OCI-LY7 (cell line): ENCODE measurements around the gene EIF5A2. TPM values are rescaled to one million over a fixed set of nuclear protein-coding genes. Genes with fewer than 3 reads are reported as not detected.

ENCODE experiments used
- Bru-seq: library from RNA; stranded (reverse); fragments of 400-500 nt; gene quantifications from one replicate; lab custom pipeline; 2021; lab: Mats Ljungman, UMichigan
- BruChase-seq, 2 experiments: library from RNA; stranded (reverse); fragments of 400-500 nt; gene quantifications; one replicate each; lab custom pipeline; 2021; lab: Mats Ljungman, UMichigan
- BruUV-seq: library from RNA; stranded (reverse); fragments of 400-500 nt; replicated peaks from 2 replicates; lab custom pipeline; 2021; lab: Mats Ljungman, UMichigan
- CTCF ChIA-PET: fragments of 300-600 bp; sonication (Branson Sonifier 250); formaldehyde crosslinking; loops from one replicate; lab custom pipeline; 2022; ENCODE audit warnings: antibody characterized with exemption; ENCODE audit not compliant: unreplicated experiment; lab: Charles Lee
- POLR2A ChIA-PET: fragments of 300-600 bp; sonication (Branson Sonifier 250); formaldehyde crosslinking; loops from one replicate; lab custom pipeline; 2022; ENCODE audit warnings: antibody characterized with exemption; lab: Charles Lee
- DNase-seq: peaks from one replicate; pipeline ENCODE4 v3.0.0-alpha.2; 2015; ENCODE audit warnings: low spot score
- H2AFZ ChIP-seq: fragments of 200-600 bp; sonication (generic), shearing (Covaris generic); 2 replicates; pipeline ENCODE4 v1.6.1; 2014; ENCODE audit warnings: mild to moderate bottlenecking, antibody characterized with exemption, low read length, moderate library complexity
- H3K27ac ChIP-seq: fragments of 200-600 bp; sonication (generic); 2 replicates; pipeline ENCODE4 v1.5.1; 2014; ENCODE audit warnings: mixed run types, low read depth, mild to moderate bottlenecking, moderate library complexity, low read length, inconsistent platforms; ENCODE audit not compliant: poor library complexity, severe bottlenecking
- H3K36me3 ChIP-seq: fragments of 200-600 bp; sonication (generic); 2 replicates; pipeline ENCODE4 v1.6.1; 2014; ENCODE audit warnings: mild to moderate bottlenecking, antibody characterized with exemption, low read length, moderate library complexity, mixed read lengths; ENCODE audit not compliant: insufficient read depth
- H3K4me1 ChIP-seq: fragments of 200-600 bp; sonication (generic); 2 replicates; pipeline ENCODE4 v1.5.1; 2014; ENCODE audit warnings: mild to moderate bottlenecking, low read length; ENCODE audit not compliant: insufficient read depth, poor library complexity, severe bottlenecking
- H3K4me2 ChIP-seq: fragments of 200-600 bp; sonication (generic); 2 replicates; pipeline ENCODE4 v1.6.1; 2014; ENCODE audit warnings: mild to moderate bottlenecking, low read length
- H3K4me3 ChIP-seq: fragments of 200-600 bp; sonication (generic); 2 replicates; pipeline ENCODE4 v1.5.1; 2014; ENCODE audit warnings: mild to moderate bottlenecking, low read depth, low read length; ENCODE audit not compliant: poor library complexity, severe bottlenecking
- H3K79me2 ChIP-seq: fragments of 200-600 bp; sonication (generic); 2 replicates; pipeline ENCODE4 v1.6.1; 2016; ENCODE audit warnings: low read depth, mild to moderate bottlenecking, low read length, moderate library complexity, mixed read lengths; ENCODE audit not compliant: insufficient read depth
- H3K9me2 ChIP-seq: fragments of 200-600 bp; sonication (generic); 2 replicates; pipeline ENCODE4 v1.6.1; 2016; ENCODE audit warnings: mild to moderate bottlenecking, low read length, mixed read lengths; ENCODE audit not compliant: insufficient read depth
- H3K9me3 ChIP-seq: fragments of 200-600 bp; sonication (generic); 2 replicates; pipeline ENCODE4 v1.6.1; 2014; ENCODE audit warnings: mild to moderate bottlenecking, mixed run types, low read length, mixed read lengths
- H4K20me1 ChIP-seq: fragments of 200-600 bp; sonication (generic); 2 replicates; pipeline ENCODE4 v1.6.1; 2014; ENCODE audit warnings: mild to moderate bottlenecking, antibody characterized with exemption, low read length, moderate library complexity, mixed read lengths; ENCODE audit not compliant: insufficient read depth
- EZH2phosphoT487 ChIP-seq: fragments of 200-600 bp; sonication (generic); IDR thresholded peaks from 2 replicates; pipeline ENCODE4 v1.6.1; 2018; ENCODE audit warnings: low read depth, borderline replicate concordance, mild to moderate bottlenecking, mixed run types, antibody characterized with exemption, low read length, moderate library complexity, mixed read lengths
- intact Hi-C: fragments of 100-400 bp; cut with micrococcal nuclease; formaldehyde crosslinking; loops from one replicate; pipeline ENCODE4 v1.10.0; 2022; ENCODE audit not compliant: unreplicated experiment
- long read RNA-seq: library from polyadenylated mRNA; stranded (forward); transcript quantifications from one replicate; pipeline ENCODE4 v2.0.0, GENCODE V29; 2022
- total RNA-seq, 2 experiments: library from RNA; depleted of rRNA in 1 of 2; stranded (reverse); fragments of >200 nt in 1 of 2; shearing (Covaris generic) in 1 of 2; gene quantifications; 2 replicates each; pipeline ENCODE4 v1.2.3, GENCODE V29; 2014 to 2022
- TF ChIP-seq, protein P1 (sequence below): fragments of 200-600 bp; sonication (generic); conservative IDR thresholded peaks from 2 replicates; pipeline ENCODE4 v1.5.1; 2014; ENCODE audit warnings: mild to moderate bottlenecking, antibody characterized with exemption, low read length, moderate library complexity, mixed read lengths

EIF5A2 gene
- 3.1 and 9.8 TPM in 2 replicates for total RNA-seq (2014; rRNA removed; shearing (Covaris generic))
- total RNA-seq (2022), result 21.9 and 22.9 TPM in 2 replicates
- Bru-seq, nascent RNA, result percentile 69 among the genes with signal in this experiment
- BruChase-seq, experiment 1, labeled RNA remaining after a 6-hour chase, result percentile 61 among the genes with signal in this experiment
- percentile 83 among the genes with signal in this experiment for BruChase-seq, experiment 2, labeled RNA remaining after a 2-hour chase
- long read RNA-seq, full-length matches to known transcripts, result 45 of 48 reads
- long read RNA-seq, partial matches to known transcripts, result 0 of 48 reads
- long read RNA-seq, other reads (novel, unspliced or antisense), result 3 of 48 reads

- peak within 1 kb of the TSS; percentile 76 for H3K4me3 ChIP-seq
- H3K79me2 ChIP-seq, result peaks cover 26% of the 10 kb centered on the region; the same call in 1 of the 2 replicates
- ChIA-PET CTCF (no interaction called here), POLR2A (interaction anchor here (1.0 to 1.9 kb wide), 3 partner anchors 13 to 40 kb away, joined by 3 to 17 read pairs (median 12); partner anchors contain the start of gene RPL22L1)
- H3K4me2 ChIP-seq, result peak within 1 kb of the TSS; percentile 89
- BruUV-seq, result no TSS peak
- H3K36me3 ChIP-seq, result peaks cover 19% of the 10 kb centered on the region
- peak within 1 kb of the TSS; percentile 61 for H3K27ac ChIP-seq
- H3K4me1 ChIP-seq, result peaks cover 25% of the 10 kb centered on the region
- no peak for TF ChIP-seq EZH2phosphoT487
- TF ChIP-seq, protein P1, sequence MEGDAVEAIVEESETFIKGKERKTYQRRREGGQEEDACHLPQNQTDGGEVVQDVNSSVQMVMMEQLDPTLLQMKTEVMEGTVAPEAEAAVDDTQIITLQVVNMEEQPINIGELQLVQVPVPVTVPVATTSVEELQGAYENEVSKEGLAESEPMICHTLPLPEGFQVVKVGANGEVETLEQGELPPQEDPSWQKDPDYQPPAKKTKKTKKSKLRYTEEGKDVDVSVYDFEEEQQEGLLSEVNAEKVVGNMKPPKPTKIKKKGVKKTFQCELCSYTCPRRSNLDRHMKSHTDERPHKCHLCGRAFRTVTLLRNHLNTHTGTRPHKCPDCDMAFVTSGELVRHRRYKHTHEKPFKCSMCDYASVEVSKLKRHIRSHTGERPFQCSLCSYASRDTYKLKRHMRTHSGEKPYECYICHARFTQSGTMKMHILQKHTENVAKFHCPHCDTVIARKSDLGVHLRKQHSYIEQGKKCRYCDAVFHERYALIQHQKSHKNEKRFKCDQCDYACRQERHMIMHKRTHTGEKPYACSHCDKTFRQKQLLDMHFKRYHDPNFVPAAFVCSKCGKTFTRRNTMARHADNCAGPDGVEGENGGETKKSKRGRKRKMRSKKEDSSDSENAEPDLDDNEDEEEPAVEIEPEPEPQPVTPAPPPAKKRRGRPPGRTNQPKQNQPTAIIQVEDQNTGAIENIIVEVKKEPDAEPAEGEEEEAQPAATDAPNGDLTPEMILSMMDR, result peak; percentile 30; the same call in 1 of the 2 replicates
- no peaks in the 10 kb centered on the region for H4K20me1 ChIP-seq
- peak; percentile 98 for DNase-seq
- no peaks in the 10 kb centered on the region for H3K9me2 ChIP-seq
- intact Hi-C loops, result loop anchor here (1.0 kb wide), 2 partner anchors 38 to 276 kb away; partner anchors contain the start of gene RPL22L1
- H3K9me3 ChIP-seq, result peaks cover 12% of the 10 kb centered on the region
- peak within 1 kb of the TSS; percentile 92 for H2AFZ ChIP-seq
Observed at GRCh38 chr3:170908235-170909116, at the start of gene EIF5A2. Gene EIF5A2 (minus strand): TSS chr3:170908637. CDS start chr3:170907806, 831 bp downstream.

DNA sequence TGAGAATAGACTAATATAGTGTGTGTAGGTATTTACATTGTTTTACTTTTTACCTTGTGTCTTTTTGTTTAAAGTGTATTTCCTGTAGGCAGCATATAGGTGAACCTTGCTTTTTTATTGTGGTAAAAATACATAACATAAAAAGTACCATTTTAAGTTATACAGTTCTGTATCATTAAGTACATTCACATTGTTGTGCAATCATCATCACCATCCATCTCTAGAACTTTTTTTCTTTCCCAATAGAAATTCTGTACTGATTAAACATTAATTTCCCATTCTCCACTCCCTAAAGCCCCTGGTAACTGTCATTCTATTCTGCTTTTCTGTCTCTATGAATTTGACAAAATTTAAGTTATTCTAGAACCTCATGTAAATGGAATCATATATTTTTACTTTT, 48.2 kb upstream of the EIF5A2 start:
- TF ChIP-seq, protein P1, result no peak
- TF ChIP-seq EZH2phosphoT487, result no peak
- H3K27ac ChIP-seq, result no peak overlapping the region
- no peak overlapping the region for H2AFZ ChIP-seq
- POLR2A ChIA-PET, result interaction anchor here (1.0 kb wide), 1 partner anchor 13 kb away, joined by 3 read pairs; no protein-coding TSS in a partner anchor
- no peaks in the 10 kb centered on the region for H3K9me3 ChIP-seq
- H3K9me2 ChIP-seq, result no peaks in the 10 kb centered on the region
- no peaks in the 10 kb centered on the region for H3K79me2 ChIP-seq
- CTCF ChIA-PET, result no interaction called here
- no peak overlapping the region for H3K4me2 ChIP-seq
- H3K36me3 ChIP-seq, result no peaks in the 10 kb centered on the region
- no peak overlapping the region for H3K4me3 ChIP-seq
- no peaks in the 10 kb centered on the region for H3K4me1 ChIP-seq
- DNase-seq, result no peak
- no TSS peak for BruUV-seq
- H4K20me1 ChIP-seq, result no peaks in the 10 kb centered on the region
- intact Hi-C loops, result no loop called here
